GM18499 (cell line): ENCODE data around the gene LIPN.

Experiments used
- ATAC-seq: cut with Tn5 transposase; IDR thresholded peaks from one replicate; pipeline ENCODE4 v1.9.1; 2021; ENCODE audit warnings: moderate number of reproducible peaks; ENCODE audit not compliant: insufficient read depth, unreplicated experiment

Gene LIPN

DNA sequence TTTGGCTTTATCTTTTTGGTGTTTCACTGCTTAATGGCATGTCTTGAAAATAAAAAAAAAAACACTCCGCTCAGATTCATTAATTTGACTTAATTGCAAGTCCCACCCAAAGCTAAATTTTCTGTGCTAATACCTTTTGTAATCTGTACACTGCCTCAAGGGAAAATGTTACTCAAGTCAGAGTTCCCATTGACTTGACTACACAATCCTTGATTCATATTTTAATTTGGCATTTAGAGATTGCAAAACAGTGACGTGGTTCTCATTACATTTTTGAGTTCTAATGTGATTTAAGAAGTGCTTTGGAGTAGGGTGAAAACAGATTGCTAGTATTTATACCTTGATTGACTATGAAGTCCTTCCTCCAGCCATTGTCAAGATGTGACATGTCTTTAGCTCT lies 21.4 kb downstream of the LIPN start:
- ATAC-seq = no peak

- no peak for ATAC-seq
Measured at GRCh38 chr10:88782222-88782621, 22.4 kb downstream of the LIPN start.

DNA sequence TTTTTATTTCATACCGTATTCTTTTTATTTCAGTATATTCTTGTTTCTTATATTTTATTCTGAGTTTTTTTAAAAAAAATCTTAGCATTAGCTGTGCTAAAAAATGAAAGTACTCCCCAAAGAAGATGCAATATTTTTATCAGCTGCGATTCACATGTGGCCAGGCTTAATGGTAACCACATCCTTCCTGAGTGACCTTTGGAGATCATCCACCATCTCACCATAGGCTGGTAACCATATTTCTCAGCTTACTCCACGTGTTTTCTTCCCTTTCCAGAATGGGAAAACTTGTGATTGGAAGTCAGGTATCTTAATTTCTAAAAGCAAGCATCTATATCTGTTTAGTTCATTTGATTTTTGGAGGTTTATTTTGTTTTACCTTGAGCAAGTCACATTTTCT lies 23.9 kb downstream of the LIPN start:
- ATAC-seq = no peak

DNA sequence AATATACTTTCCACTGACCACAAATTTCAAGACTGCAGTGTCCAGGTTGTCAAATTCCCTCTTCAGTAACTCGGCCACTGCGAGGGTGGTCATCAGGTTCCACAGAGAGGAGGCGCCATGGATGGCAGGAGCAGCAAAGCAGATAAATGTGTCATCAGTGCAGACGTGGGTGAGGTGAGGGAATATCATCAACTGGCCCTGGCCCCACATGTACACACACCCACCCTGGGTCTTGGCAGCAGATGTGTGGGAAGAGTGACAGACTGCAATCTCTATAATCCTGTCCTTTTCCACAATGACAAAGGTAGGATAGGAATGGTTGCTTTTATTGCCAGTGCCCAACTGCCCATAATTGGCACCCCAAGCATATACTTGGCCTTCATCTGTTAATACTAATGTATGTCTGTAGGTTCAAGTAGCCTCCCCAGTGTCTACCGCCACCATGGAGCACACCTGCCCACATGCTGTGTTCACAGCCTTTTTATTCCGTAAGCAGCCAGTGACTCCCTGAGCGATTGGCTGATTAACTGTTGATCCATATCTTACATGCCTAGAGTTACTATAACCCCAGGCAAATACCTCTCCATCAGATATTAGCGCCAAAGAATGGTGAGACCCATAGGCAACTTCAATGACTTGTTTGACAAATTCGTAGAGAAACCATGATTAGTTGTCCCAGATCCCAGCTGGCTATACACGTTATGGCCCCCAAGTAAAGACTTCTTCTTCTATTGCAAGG lies 26.4 kb downstream of the LIPN start:
- ATAC-seq = no peak

DNA sequence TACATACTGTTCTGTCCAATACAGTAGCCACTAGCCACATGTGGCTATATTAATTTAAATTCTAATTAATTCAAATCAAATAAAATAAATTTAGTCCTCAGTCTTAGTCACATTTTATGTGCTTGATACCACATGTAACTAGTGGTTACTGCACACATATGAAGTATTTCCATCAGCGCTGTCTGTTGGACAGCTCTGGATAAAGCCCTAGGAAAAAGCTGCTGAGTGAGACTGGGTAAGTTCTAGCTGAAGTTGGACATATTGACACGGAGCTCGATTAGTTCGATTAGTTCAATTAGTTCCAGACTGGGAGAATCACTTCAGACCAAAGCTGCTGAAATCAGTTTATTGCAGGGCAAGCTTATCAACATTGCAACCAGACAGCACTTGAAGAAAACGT lies 27.6 kb downstream of the LIPN start:
- no peak for ATAC-seq

DNA sequence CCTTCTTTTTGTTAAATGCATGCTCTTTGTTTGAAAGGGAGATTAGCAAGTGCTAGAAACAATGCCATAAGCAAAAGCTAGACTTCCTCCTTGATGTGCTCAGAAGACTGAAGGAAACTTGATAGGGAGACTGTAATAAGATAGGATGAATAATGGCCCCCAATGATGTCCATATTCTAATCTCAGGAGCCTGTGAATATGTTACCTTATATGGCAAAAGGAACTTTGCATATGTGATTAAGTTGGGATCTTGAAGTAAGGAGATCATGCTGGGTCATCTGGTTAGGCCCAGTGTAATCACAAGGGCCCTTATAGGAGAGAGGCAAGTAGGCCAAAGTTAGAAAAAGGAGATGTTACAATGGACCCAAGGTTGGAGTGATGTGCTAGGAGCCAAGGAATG lies 29.1 kb downstream of the LIPN start:
- no peak for ATAC-seq

GRCh38 chr10:88791924-88792323 lies 32.1 kb downstream of the LIPN start:
- no peak for ATAC-seq

DNA sequence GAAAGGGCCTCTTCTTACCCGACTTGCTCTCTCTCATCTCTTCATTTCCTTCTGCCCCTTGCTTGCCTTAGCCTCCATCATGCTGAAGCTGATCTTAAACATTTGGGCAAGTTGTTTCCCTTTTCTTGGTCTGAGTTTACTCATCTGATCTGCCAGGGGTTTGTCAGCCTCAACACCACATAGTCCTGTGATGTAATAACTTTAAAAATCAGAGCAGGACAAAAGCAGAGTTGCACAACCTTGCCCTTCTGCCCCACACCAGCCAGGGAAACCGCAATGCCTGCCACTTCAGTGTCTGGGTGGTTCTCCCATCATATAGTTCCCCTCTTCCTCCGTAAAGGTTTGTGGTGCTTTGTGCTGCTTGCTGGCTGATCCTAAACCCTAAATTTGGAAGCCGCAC lies 32.8 kb downstream of the LIPN start:
- ATAC-seq = no peak

GRCh38 chr10:88793712-88794299 lies 34.0 kb downstream of the LIPN start:
- ATAC-seq = no peak

DNA sequence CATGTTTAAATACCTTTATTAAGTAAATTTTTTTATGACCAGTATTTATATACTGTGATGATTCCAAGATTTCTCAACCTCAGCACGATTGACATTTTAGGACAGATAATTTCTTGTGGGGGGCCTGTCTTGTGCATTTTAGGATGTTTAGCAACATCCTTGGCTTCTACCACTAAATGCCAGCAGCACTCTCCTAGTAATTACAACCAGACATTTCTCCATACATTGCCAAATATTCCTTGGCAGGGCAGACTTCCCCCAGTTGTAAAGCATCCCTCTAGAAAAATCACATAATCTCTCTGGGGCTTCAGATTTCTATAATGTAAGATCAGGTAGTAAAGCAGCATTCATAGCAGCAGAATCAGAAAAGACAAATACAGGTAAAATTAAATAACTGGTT lies 34.9 kb downstream of the LIPN start:
- ATAC-seq = no peak

GRCh38 chr10:88800152-88801125 lies 40.6 kb downstream of the LIPN start:
- ATAC-seq = no peak

DNA sequence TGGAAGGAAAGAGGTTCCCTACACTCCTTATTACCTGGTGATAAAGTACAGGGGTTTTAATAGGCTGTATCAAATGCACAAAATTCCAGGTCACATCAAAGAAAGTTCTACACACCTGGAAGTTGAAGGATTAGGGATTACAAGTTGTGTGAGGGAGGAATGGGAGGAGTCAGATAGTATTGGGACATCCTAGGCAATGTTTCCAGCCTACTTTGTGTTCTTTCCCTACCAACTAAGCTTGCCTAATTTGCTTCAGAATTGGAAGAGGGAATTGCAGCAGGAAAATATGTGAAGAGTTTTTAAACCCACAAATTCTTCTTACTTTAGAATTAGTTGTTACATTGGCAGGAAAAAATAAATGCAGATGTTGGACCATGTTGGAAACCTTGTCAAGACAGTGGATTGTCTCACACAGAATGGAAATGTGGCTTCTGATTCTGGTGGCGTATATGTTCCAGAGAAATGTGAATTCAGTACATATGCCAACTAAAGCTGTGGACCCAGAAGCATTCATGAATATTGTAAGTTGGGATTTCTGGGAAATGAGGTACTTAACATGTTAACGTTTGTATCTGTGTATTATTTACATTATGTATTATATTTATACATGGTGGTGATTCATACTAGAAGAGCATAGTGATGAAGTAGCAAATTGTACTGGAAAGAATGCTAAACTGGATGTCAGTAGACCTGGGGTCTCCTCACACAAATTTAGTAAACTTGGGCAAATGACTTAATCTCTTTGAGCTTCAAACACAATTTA lies 42.9 kb downstream of the LIPN start, which contains the start of gene LIPM:
Gene LIPM, plus strand, starts transcription at position 208 of the 763 bp plus-strand sequence. Its CDS starts 167 bp downstream, at position 375.
- ATAC-seq = no peak

GRCh38 chr10:88803641-88804040 lies 43.8 kb downstream of the LIPN start:
- no peak for ATAC-seq

- ATAC-seq = no peak
Measured at GRCh38 chr10:88804083-88804812, 44.4 kb downstream of the LIPN start.

DNA sequence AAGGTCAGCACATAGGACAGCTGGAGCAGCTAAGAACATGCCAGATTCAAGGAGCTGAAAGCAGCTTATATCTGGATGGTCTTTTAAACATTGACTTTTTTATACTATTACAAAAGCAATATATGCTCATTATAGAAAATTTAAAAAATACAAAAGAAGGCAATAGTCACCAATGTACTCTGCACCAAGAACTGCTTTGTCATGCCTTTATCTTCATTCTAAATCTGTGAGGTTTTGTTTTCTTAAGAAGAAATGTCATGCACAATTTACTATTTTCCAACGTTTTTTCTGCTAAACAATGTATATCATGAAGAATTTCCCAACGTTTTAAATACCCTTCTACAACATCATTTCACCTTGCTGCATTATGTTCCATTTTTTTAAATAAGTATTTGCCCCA lies 45.5 kb downstream of the LIPN start:
- no peak for ATAC-seq

GRCh38 chr10:88805924-88806323 lies 46.1 kb downstream of the LIPN start:
- ATAC-seq = no peak

DNA sequence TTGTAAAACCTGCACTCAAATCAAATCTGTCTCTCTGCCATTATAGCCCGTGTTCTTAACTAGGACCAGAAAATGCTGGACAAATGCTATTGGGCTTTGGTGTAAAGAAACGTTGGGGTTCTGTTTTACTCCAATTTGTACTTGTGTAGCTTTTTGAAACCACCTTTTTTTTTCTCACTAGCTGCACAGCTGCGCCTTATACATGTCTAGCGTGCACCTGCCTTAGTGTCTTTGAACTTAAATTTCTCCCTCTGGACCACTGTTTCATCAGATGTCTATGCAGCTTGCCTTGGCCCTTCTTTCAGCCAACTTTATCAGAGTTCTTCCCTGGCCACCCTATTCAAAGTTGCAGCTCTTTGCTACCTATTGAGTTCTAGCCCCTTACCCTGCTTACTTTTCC lies 49.8 kb downstream of the LIPN start:
- ATAC-seq = no peak

- no peak for ATAC-seq
Measured at GRCh38 chr10:88810196-88810961, 50.6 kb downstream of the LIPN start.

- no peak for ATAC-seq
Measured at GRCh38 chr10:88813200-88813599, 53.4 kb downstream of the LIPN start.
